HG03135 (cell line): Measurements from ENCODE around the gene SLC8A1.

Experiments used
- ATAC-seq: cut with Tn5 transposase; IDR thresholded peaks from one replicate; pipeline ENCODE4 v1.9.1; 2021; ENCODE audit warnings: mild to moderate bottlenecking, moderate library complexity; ENCODE audit not compliant: unreplicated experiment

The SLC8A1 gene

GRCh38 chr2:40281021-40281940 is 170.6 kb downstream of the SLC8A1 start:
- ATAC-seq, result no peak

- ATAC-seq, result no peak
These were observed 172.4 kb downstream of the SLC8A1 start for GRCh38 chr2:40279482-40279881.

DNA sequence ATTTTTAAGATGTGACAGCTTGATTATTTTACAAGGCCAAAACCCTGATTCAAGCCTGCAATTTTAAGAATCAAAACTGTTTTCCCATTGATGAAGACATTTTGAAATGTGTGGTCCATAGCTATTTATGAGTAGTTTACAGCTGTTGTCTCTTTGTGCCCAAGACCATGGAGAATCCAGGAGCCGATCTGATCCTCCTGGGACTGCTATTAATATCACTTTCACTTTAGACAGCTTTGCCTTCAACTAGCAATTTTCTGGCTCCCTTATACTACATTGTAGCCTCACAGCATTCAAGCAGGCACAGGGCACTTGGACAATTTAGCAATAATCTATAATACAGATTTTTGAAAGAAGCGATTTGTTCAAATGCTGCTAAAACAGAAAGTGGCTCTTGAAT is 172.9 kb downstream of the SLC8A1 start:
- no peak for ATAC-seq

DNA sequence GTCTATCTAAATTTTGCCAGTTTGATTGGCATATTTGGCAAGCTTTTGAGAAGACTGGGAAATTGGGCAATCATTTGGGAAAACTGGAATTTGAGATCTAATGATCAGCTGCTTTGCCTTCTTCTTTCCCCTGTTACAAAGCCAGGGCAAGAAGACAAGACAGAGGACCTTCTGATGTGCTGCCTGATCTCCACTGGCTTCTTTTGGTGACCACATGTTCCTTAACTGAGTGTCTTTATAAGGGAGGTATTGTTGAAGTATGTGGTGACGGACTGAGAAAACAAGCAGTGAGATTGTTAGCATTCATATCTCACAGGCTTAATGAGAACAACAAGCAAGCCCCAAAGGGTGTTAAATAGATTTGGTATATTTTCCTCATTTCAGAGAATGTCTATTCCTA is 175.8 kb downstream of the SLC8A1 start:
- ATAC-seq, result no peak

DNA sequence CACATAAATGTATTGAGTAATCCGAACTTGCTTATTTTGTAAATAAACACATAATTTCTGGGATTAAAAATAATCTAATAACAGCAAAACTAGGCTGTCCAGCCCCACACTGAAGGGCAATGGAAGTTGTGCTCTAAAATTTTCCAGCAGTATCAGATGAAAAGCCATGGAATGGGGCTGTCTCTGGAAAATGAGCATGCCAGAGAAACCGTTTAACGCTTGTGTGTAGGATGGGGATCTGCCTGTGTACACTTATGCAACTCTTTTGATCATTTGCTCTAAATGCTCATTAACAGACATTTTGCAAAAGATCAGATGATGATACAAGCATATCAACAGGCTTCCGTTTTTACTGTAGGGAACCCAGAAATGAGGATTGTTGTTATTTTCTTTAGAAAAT is 177.6 kb downstream of the SLC8A1 start:
- no peak for ATAC-seq

DNA sequence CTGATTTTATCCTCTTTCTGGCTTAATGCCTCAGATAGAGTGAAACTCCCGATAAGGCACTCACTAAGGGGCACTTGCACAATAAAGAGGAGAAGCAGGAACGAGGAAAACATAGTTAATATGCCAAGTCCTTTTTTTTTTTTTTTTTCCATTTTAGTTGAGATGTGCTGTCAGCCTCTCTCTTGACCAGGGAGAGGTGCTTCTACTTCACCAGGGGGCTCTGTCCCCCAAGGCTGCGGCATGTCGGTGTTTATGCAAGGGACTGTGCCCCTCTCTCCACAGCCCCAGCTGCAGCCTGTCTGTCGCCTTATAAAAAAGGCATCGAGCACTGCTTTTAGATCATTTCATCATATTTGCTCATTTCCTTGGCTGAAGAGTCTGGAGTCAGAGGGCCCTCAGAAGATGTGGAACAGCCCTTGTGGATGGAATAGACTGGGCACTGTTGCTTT is 178.1 kb downstream of the SLC8A1 start:
- ATAC-seq, result no peak

GRCh38 chr2:40271094-40271493 is 180.8 kb downstream of the SLC8A1 start:
- ATAC-seq, result no peak

- ATAC-seq, result no peak
These were observed 181.5 kb downstream of the SLC8A1 start for GRCh38 chr2:40270372-40270771.

DNA sequence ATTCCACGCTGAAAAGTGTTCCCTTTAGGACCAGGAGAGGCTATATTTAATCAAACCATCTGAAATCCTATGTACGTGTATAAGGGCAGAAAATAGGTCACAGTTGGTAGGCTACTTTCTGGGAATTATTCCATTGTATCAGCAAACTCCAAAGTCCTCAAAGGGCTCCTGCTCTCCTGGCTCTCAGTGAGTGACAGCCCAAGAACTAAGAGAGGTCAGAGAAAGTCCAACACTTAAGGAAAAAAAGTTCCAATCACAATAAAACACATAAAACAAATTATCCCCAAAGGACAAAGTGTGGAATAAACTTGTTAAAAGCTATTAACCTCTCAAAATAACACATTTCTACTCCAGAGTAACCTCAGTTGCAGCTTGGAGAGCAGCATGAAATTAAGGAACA is 183.3 kb downstream of the SLC8A1 start:
- ATAC-seq, result no peak

- no peak for ATAC-seq
These were observed 185.7 kb downstream of the SLC8A1 start for GRCh38 chr2:40266201-40266600.

DNA sequence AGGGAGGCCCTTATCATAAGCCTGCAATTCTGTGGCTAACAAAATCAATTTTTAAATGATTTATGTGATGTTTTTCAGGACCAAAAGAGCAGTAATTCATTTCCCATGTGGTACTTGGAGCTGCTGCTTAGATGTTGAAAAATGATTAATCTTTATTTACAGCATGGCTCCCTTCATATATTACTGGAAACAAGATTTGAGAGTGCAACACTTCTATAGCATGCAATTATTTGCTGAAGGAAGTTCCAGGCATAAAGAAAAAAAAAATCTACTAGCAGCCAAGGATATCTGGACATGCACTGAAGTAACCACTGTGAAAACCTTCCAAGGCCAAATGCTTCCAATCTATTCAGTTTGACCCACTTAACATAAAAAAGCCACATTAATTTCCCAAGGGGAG is 186.3 kb downstream of the SLC8A1 start:
- no peak for ATAC-seq

DNA sequence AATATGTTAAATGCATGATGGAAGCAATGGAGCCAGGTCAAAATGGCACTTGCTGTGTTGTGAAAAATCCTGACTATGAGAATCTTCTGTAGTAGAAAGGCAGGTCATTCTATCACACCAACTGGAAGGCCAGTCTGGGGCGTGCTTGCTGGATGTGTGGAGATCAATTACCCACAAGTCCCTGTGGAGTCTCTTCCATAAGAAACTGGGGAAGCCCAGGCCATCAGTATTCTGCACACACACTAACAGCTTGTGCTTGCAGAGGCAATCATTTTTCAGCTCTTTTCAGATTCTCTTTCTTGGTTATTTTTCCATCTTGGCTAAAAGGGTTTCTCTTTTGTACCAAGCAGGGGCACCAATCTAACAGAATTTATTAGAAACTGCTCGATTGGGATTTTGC is 190.8 kb downstream of the SLC8A1 start:
- ATAC-seq, result no peak

- ATAC-seq, result no peak
These were observed 191.5 kb downstream of the SLC8A1 start for GRCh38 chr2:40260437-40260836.

GRCh38 chr2:40259900-40260299 is 192.0 kb downstream of the SLC8A1 start:
- ATAC-seq, result no peak

GRCh38 chr2:40258135-40258457 is 193.8 kb downstream of the SLC8A1 start:
- no peak for ATAC-seq

GRCh38 chr2:40257340-40258134 is 194.4 kb downstream of the SLC8A1 start:
- no peak for ATAC-seq

DNA sequence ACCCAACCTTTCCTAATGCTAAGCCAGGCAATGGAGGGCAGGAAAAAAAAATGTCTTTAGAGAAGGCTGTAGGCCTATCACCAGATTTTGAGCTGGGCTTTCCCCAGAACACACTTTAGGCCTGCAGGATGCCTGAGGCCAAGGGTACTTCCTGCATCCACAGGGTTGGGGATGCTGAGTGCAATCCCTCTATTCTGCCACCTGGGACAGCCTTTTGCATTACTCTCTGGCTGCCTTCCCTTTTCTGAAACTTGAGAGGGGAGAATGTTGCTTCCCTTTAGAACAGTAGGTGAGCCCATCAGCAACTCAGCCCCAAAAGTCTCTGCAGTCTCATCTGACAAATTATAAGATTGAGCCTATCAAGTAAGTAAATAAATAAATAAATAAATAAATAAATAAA is 195.2 kb downstream of the SLC8A1 start:
- no peak for ATAC-seq

DNA sequence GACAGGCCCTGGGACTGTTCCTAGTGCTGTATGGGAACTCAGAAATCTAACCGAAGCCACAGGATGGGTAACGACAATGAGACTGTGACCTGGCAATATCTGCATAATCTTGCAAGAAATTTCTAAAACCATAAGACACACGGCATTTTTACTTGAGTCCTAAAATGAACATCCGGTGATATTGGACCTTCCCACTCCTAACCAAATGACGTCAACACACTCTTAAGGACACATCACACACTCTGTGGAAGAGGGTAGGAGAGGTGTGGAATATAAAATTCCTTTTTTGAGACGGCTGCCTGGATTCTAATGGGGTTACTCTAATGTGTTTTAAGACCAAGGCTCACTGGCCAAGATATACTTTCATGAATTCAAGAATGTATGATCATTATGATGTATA is 195.9 kb downstream of the SLC8A1 start:
- no peak for ATAC-seq

DNA sequence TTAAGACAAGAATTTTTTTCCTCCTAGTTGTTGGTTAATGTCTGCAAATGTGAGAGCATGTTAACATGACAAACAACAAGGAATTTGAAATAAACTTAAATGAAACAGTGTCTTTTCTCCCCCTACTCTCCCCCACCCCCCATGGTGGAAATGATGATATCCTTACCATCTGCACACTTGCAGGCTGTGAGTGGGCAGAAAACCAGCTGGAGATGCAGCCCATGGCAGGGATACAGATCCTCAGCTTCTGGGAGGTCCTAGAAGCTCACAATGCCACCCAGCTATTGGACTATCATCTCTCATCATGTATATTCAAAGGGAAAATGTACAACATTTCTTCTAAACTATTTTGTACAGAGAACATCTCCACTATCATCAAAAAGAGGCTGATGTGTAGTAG is 196.8 kb downstream of the SLC8A1 start:
- no peak for ATAC-seq

DNA sequence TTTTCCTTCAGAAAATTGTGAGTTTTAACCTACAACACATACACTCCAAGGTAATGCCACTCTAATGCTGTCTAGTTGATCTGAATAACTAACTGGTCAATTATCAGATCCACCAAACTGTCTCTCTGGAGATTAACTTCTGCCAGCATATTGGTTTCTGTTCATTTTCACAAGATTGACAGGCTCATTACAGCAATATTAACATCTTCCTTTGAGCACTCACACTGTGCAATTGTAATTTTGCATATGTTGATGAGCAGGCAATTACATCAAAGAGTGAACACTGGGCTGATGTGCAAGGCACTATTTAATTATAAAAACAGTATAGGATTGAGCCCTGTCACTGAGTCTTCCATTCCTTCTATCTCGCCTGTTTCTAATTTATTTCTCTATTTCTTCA is 197.3 kb downstream of the SLC8A1 start:
- no peak for ATAC-seq

- no peak for ATAC-seq
These were observed 200.8 kb downstream of the SLC8A1 start for GRCh38 chr2:40251137-40251536.

DNA sequence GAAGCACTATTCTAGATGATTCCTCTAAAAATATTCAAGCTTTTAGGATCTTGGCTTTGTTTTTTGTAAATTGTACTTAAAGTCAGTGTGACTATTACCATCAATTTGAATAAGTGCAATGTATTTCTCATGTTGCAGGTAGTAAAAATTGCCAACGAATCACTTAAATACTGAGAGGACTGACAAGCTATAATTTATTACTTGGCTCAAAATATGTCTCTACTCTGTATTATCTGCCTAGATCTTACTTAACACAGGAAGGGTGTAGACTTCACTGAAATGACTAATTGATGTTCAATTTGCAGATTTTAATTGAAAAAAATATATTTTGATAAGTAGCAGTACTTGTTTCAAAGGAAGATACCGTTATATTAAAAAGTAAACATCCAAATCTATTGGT is 202.3 kb downstream of the SLC8A1 start:
- ATAC-seq, result no peak
